ENCODE measurements around the gene HAND1. TPM values are rescaled to one million over a fixed set of nuclear protein-coding genes. Genes with fewer than 3 reads are reported as not detected.

The HAND1 gene
- polyA plus RNA-seq, 5 donors: not detected

DNA sequence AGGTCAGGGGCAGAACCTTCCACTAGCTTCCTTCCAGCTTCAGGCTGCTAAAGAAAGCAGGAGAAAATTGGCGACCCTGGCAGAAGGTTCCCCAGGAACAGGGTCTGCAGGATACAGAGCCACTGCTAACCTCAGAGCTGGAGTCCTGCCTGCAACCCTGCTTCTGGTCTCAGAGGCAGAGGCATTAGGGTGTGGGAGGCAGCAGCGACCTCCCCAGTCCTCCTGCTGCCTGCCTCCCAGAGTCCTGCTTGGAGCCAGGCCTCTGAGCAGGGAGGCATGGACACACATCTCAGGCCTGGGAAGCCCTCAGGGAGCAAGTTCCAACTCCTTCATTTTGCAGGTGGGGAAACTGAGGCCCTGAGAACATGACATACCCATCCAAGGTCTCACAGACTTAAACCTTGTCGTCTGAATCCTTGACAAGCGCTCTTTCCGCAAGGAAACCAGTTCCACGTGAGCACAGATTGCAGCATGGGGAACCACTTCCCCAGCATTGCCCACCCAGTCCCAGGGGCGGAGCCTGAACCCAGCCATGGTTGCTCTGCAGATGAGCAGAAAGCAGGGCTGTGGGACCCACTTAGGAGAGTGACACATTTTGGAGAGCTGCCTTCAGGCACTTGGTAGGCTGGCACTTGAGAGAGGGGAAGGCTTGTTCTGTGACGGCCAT is 28.2 kb upstream of the HAND1 start:
- DNase-seq: no peak

DNA sequence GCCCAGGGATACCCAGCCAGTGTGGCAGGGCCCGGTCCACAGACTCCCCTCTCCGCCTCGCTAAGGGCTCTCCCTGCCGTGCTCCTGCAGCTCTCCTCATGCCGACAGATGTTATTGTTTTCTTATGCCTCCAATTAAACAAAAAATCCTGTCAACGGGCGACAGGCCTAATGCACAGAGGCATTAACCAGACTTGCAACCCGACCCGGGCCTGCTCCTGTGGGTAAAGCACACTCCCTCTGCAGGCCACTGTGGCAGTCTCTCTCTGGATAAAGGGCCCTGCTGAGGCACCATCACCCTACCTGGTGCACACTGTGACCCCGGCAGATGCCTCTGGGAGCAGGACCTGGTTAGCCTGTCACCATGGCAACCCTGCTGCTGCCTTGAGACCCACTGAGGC is 27.5 kb upstream of the HAND1 start:
- no peak for DNase-seq

DNA sequence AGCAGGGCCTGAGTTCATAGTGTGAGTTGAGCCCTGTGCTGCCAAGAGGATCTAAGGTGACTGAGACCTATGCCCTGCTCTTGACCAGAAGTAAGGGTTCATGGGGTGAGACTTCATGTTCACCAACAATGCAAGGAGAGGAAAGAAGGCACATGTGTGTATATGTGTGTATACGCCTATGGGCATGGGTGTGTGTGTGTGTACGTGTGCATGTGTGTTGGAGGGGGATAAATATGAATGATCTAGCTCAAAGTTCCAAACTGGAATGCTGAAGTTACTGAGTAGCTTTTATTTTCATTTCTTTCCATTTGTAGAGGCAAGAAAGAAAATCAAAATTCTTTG is 25.6 kb upstream of the HAND1 start:
- no peak for DNase-seq

DNA sequence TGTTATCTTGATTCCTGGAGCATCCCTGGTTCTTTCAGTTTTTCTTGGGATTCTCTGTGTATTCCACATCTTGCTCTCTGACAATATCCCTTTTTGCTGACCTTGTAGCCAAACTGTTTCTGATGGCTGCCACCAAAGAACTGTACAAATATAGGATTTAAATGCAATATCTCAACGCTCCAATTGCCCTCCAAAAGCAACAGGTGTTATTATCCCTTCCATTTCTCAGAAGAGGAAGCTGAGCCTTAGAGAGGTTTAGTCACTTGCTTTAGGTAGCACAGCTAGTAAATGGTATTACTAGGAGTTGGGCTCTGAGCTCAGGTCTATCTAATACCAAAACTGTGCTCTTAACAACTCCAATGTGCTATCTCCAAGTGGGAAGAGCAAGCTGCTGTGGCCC is 24.2 kb upstream of the HAND1 start:
- DNase-seq: no peak

DNA sequence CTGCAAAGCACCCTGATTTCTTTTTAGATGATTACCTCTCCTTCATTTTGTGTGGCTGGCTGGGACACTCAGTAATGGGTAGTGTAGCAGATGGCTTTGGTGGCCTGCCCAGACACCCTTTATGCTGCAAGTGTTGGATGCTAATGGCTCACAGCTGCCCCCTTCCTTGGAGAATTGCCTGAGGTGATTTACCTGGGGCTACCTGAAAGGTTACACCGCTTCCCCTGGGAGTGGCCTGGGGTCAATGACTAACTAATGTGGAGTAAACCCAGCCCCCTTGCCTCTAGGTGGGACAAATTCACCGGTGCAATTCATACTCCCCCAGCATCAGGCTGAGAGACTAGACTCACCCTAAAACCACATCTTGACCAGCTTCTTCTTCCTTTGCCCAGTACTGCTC is 23.5 kb upstream of the HAND1 start:
- DNase-seq: no peak

DNA sequence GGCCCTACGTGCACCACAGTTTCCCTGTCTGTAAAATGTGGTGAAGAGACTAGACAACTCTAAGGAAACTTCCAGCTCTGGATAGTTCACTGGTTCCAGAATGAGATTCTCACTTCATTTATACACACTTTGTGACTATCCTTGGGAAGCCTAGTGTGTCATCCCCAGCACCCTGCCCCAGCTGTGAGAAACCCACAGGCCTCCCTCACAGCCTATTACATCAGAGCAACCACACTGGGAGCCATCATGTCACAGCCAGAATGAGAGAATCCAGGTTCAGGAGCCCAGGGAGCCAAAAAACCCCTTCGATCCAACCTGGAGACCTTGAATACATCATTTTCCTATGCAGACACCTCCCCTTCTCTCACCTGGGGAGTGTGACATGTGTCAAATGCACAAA is 21.0 kb upstream of the HAND1 start:
- DNase-seq: no peak

DNA sequence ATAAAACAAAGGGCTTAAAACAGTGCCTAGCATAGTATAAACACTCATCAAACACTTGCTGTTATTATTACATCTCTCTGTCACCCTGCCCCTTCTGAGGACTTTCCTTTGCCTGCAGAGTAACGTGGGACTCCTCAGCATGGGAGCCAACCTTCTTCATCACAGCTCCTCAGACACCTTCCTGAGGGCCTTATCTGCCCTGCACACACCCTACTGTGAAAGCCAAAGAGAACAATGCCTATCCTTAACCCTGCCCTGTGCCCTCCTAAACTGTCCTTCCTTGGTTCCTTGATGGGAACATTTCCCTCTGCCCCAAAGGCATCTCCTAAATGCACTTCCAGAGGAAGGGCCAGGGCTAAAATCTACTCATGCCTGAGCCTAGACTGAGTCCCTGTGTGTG is 20.6 kb upstream of the HAND1 start:
- DNase-seq: no peak

DNA sequence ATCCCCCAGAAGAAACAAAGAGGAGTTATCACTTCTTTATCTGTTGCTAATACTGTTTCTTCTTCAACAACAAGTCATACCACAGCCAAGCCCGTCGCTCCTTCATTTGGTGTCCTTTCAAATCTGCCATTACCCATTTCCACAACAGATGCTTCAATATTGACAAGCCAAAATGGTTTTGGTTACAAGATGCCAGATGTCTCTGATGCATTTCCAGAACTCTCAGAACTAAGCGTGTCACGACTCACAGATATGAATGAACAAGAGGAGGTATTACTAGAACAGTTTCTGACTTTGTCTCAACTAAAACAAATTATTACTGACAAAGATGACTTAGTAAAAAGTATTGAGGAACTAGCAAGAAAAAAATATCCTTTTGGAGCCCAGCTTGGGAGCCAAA is 16.0 kb upstream of the HAND1 start:
- no peak for DNase-seq

DNA sequence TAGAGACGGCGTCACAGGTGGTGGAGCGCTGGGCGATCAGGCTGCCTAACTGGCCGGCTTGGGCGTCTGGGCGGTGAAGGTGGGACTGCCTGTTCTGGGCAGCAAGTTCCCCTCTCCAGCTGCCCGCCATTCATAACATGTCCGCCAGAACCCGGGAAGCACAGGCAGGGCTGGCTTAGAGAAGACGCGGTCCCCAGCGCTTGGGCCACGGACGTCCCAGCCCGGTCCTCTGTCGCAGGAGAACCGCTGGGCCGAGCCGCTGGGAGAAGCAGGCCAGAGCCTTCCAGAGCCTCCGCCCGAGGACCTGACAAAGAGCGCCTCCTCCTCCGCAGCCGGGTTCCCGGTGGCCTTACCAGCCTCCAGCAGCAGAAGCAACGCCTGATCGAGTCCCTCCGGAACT is 15.2 kb upstream of the HAND1 start:
- DNase-seq: no peak

DNA sequence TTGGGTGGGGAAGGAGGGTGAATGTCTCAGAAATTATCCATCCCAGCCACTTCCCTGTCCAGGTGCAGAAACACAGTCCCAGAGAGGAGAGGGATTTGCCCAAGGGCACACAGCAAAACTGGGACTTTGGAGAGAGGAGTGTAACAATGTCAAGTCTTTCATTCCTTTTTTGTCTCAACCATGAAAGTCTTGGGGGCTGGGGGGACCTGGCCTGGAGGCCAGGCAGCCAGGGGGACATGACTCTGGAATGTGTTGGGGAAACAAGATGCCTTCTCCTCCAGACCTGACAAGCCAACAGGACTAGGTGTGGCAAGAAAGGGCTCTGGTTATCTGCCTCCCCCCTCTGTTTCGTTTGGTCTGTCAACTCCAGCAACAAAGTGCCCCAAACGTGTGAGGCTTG is 13.9 kb upstream of the HAND1 start:
- DNase-seq: no peak

DNA sequence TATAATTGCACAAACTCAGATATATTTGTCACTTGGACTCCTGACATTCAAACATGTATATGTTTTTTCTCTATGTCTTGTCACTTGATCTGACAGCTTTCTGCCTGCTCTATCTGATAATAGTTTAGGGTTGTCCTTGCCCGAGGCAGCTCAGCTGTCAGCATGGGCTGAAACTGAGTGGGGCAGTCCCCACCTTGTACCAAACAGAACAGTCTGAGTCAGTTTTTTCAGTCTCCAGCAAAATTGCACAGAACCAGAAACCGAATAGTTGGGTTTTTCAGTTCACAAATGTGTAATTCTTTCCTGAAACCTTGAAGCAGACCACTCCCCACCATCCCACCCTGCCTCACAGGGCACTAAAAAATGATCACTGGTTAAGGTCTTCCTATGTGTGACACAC is 9.5 kb upstream of the HAND1 start:
- no peak for DNase-seq

DNA sequence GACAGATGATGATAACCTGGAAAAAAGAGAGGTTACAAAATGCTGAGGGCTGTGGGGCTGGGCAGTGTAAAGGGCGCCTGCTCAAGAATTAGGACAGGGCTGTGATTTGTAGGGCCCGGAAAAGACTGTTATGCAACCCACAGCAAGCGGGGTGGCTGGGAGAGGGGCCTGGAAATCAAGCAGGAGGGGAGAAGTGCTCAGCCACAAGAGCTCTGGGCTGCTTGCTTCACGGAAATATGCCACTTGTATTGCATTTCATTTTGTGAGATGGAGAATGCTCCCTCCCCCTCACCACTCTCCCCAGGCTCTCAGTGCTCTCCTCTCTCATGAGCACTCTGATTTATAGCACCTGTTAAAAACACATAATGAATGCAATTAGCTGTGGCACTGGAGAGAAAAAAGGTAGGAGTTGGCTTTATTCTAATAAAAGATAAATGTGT is 8.4 kb upstream of the HAND1 start:
- DNase-seq: no peak

DNA sequence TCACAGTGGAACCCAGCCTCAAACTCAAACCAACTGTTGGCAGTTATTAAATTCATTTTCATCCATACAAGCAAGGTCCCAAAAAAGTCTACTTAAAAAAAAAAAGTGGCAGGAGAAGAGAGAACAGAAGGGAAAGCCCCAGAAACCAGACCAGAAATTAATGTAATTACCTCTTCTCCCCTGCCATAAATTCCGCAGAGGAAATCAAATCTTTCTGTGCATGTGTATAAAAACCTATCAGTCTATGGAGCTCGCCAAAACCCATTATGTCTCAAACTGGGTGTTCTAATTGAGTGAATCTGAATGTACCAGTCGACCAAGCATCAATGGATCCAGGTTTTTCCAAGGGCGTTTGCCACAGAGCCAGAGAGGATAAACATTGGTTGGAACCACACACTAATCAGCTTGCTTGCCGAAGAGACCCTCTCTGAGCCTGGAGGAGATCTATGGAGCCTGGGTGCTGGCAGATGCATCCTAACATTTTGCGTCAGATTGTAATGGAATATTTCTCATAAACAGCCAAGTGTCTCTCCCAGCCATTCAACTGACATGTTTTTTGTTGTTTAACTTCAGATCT is 7.9 kb upstream of the HAND1 start:
- DNase-seq: no peak

DNA sequence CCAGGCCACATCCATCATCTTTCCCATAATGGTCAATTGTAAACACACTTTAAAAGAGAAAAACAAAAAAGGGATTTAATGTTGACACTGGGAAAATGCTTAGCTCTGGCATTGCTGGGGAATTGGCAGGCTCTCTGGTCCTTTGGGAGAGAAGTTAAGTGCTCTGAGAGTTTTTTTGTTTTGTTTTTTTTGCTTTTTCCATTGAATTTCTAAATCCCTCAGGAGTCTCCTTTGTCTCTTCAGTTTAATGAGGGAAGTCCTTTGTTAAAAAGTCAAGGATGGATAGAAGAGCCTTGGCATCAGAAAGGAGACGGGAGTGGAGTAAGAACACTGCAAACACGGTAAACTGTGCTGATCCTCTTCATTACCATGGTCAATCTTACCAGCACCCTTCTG is 7.1 kb upstream of the HAND1 start:
- DNase-seq: no peak

DNA sequence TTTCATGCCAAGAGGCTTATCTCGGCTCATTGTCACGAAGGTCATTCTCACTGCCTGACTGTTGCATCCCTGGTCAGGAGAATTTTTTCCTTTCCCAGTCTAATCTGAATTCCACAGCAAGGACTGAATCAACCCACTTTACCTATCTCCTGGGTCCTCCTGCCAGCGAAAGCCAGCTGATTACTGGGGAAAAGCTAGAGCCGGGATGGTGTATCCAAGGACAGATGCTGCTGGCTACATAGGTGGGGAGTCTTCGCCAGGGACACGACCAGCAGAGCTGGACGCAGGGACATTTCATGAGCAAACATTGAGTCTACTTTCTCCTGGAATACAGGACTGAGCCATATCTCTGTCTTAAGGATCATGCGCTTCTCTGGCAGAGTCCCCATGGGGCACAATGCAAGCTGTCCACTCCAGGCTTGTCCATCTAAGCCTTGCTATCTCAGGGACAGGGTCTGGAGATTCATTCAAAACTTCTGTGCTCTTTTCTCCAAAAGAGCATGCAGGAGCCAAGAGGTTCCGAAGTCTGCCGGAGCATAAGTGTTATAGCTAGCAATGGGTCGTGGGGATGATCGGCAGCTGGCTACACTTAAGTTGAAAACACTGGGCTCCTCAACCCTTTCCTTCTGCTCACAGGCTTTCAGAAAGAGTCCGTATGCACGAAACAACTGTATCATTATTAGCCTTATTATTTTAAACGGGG is 6.5 kb upstream of the HAND1 start:
- DNase-seq: no peak

DNA sequence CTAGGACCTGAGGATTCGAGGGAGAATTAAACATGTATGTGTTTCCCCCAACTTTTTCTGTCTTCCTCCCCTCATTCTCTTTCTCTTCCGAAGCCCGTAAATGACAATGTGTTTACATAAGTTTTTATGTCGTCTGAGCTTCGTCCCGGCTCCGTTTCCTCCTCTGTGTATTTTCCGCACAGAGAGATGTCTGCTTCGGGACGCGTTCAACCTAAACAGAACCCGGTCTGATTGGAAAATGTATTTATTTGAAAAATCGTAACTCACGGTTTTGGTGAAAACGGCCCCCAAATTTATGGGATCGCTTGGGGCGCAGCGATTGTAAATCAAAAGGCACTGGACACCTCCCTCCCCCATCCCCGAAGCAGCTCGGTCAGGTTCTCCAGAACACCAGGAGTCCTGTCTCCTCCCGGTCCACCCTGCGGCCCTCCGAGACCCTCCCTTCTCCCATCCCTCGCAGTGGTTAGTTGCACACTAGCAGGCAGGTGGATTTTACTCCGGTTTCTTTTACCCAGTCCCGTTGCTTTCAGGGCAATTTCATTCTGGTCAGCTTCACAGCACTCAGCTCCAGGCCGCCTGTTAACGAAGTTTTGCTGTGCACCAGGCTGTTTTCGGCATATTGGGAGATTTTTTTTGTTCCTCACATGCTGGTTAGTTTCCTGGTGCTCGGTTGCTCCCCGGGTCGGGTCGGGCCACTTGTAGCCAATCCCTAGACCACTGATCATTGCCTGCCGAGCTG is 5.8 kb upstream of the HAND1 start:
- no peak for DNase-seq

DNA sequence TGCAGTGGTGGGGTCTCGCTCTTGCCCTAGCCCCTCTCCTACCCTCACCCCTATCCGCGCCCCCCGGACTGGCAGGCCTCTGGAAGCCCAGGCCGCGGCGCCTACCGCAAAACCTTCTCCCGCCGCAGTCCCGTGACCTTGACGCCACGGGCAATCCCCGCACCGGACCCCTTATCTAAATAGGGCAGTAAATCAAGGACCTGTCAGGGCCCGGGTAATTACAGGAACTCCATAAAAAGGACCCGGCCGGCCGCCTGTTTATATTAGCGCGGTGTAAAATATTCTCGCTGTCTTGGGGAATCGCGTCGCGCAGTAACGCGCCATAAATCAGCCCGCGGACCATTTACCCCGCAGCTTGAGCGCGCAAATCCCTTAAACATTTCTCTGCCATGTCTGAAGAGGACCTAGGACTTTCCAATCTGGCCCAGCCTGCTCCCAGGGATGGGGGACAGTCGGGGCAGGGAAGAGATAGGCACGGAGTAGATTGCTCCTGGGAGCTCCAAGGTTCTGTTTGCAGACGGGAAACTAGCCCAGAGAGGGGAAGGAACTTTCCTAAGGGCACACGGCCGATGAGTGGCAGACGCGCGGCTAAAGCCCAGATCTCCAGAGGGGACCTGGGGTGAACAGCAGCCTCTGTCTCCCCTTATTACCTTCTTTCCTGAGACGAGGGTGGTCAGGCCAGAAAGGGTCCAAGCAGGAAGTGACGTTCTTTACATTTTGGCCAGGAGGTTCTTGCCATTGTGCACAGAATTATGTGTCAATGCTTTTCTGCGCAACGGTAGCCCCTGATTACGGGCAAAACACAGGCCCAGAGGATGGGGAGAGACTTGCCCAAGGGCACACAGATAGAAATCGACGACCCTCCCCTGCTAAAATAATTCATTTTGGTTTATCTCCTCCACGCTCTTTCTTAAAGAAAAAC is 4.8 kb upstream of the HAND1 start:
- no peak for DNase-seq

DNA sequence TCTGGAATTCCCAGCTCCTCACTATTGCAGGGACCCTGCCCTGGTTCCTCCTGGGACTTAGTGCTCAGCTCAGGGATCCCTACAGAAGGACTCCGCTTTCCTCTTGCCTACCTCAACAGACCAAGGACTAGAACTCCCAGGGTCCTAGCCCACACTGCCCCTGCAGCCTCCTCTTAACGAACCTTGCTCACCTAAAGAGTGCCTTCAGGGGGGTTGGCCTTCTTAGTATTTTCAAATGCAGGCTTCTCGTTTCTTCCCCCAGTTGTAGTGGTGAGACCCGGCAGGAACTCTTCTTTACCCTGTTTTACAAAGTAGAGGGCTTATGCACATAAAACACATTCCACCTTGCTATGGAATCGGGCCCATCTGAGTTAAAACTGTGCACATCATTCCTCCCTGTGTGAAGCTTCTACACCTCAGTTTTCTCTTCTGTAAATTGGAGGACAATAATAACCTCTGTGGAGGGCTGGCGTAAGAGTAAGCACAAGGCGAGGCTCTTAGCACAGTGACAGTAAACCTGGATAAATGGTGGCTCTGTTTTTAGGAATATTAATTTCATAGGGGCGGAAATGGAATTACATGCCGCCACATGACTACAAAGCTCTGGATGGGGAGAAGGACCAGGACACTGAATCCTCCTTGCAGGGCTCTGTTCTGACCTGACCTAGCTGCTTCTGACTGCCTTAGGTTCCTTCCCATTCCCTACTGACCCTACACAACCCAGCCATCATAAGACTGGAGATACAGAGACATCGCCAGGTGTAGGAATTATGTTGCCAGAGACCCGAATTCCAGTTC is 3.8 kb upstream of the HAND1 start:
- no peak for DNase-seq

DNA sequence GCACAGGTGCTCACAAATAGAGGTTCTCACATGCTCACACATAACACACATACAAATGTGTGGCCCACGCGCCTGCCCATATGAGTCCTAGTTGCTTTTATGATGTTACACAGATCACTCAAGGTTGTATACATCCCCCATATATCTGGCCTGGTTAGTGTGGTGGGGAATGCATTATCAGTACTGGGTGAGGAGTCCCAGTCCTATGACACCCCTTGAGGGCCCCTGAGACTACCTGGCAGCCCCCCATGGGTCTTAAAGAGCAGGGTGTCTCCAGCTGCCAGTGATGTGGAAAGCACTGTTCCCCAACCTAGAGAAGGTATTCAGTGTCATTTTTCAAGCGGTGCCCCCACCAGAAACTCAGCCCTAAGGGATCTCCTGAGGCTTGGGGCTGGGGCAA is 2.8 kb upstream of the HAND1 start:
- no peak for DNase-seq

DNA sequence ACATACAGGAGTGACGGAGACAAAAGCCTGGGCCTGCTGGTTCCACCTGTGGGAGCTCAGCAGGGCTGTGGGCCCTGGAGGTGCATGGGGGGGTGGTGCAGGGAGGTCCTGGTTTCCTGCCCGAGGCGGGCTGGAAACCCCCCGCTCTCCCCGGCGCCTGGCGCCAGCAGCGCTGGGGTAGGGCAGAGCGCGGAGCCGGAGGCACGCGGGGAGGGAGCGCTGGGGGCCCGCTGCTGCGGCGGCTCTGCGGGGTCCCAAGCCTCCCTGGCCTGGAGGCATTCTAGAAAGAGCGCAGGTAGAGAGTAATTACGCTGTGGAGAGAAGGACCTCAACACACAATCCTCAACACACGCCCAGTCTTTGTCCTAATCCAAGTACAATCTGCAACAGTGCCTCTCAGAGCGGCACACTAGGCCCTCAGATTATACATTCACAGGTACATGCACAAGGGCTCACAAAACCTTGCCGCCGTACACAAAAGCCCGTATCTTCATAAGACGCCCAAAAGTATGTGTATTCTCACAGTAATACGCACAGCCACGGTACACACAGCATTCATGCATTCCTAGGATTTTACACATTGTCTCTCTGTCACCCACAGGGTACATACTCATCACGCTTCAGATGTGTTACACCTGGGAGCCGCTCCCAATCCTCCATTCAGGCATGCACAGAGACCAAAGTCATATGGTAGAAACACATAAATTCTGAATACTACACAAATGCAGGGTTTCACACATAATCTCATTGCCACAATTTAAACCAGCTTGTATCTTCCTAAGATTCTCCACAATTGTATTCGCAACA is 2.1 kb upstream of the HAND1 start:
- no peak for DNase-seq
